ENCODE measurements around the gene NEMP2. TPM values are rescaled to one million over a fixed set of nuclear protein-coding genes. Genes with fewer than 3 reads are reported as not detected.

Gene NEMP2
- total and polyA plus RNA-seq, 2 of the 8 experiments (the other 6 are each of a cell fraction or from before 2014, with no cell fraction given) = 3.1 to 5.3 TPM

GRCh38 chr2:190478572-190479195, 55.8 kb downstream of the NEMP2 start:
- Histone ChIP-seq H3K27me3 (replicated peaks in 1 of 4; ENCODE audit: control insufficient read depth in 3 of 4, extremely low read depth in 1 of 4, insufficient read depth in 3 of 4, low read length in 3 of 4) (no peaks in the 10 kb centered on the region), H2BK120ac (replicated peaks; ENCODE audit: low read depth, low read length) (no peak overlapping the region), H3K4me2 (ENCODE audit: insufficient read depth in 1 of 2, low read depth in 2 of 2, low read length in 2 of 2) (no peak overlapping the region), H3K4me1 (replicated peaks in 1 of 4; ENCODE audit: control insufficient read depth in 3 of 4, insufficient read depth in 4 of 4, low read length in 3 of 4) (no peaks in the 10 kb centered on the region), H2BK5ac (ENCODE audit: low read depth, low read length) (no peak overlapping the region), H4K8ac (ENCODE audit: extremely low read depth, insufficient read depth, low read length) (no peak overlapping the region), H3K23ac (ENCODE audit: insufficient read length) (no peak overlapping the region), H2AK5ac (ENCODE audit: low read depth, low read length) (no peak overlapping the region), H3K79me2 (ENCODE audit: control insufficient read depth in 1 of 2, insufficient read depth in 2 of 2, low read length in 2 of 2) (no peaks in the 10 kb centered on the region), H3K23me2 (ENCODE audit: low read depth, low read length) (no peaks in the 10 kb centered on the region), H3K4ac (replicated peaks; ENCODE audit: insufficient read length, low read depth, low read length) (no peak overlapping the region), H3K14ac (ENCODE audit: insufficient read length) (no peak overlapping the region), H2BK12ac (ENCODE audit: low read depth, low read length) (no peak overlapping the region), H3K27ac (ENCODE audit: low read depth, low read length) (no peak overlapping the region), H3K9ac (replicated peaks in 1 of 4; ENCODE audit: extremely low read depth in 1 of 4, low read depth in 3 of 4, low read length in 3 of 4) (no peak overlapping the region; a peak in 1 of 7 replicates), H4K91ac (replicated peaks; ENCODE audit: insufficient read length, low read length) (no peak overlapping the region), H3K56ac (replicated peaks; ENCODE audit: insufficient read length, low read depth, low read length) (no peak overlapping the region), H2BK20ac (ENCODE audit: low read length) (no peak overlapping the region), H3K18ac (ENCODE audit: extremely low read depth, low read length) (no peak overlapping the region), H3K79me1 (ENCODE audit: low read depth, low read length) (no peaks in the 10 kb centered on the region), H3K36me3 (ENCODE audit: control insufficient read depth in 2 of 4, insufficient read depth in 4 of 4, low read length in 3 of 4) (no peaks in the 10 kb centered on the region), H4K20me1 (replicated peaks in 1 of 2; ENCODE audit: control insufficient read depth in 1 of 2, insufficient read depth in 2 of 2, low read length in 2 of 2) (no peaks in the 10 kb centered on the region), H4K5ac (ENCODE audit: insufficient read length, low read depth, low read length) (no peak overlapping the region), H3K9me3 (ENCODE audit: insufficient read depth in 2 of 2, low read depth in 1 of 2, low read length in 1 of 2) (no peaks in the 10 kb centered on the region), H2AFZ (ENCODE audit: low read length) (no peak overlapping the region), H2BK15ac (ENCODE audit: low read length) (no peak overlapping the region), H3K4me3 (ENCODE audit: extremely low read depth in 1 of 4, insufficient read depth in 2 of 4, low read depth in 3 of 4, low read length in 4 of 4) (no peak overlapping the region)
- CTCF ChIA-PET (ENCODE audit: partially characterized antibody) = interaction anchor here (1.2 to 1.4 kb wide), 2 partner anchors 14 to 95 kb away, joined by 3 to 4 read pairs; no protein-coding TSS in a partner anchor
- DNase-seq (ENCODE audit: low read depth in 1 of 2, low spot score in 2 of 2) (no peak), FAIRE-seq (no peak)
- POLR2A ChIA-PET (ENCODE audit: partially characterized antibody) = no interaction called here
- 84% methylated on average over 3 of the region's 3 CpGs; no CpG with 5 or more reads in 1 of the 2 experiments for whole genome bisulfite sequencing, 2 experiments (ENCODE audit: extremely low coverage in 1 of 2, insufficient coverage in 1 of 2, insufficient read length in 1 of 2, insufficient replicate concordance in 2 of 2, low coverage in 1 of 2, low lambda C conversion rate in 2 of 2, missing lambda C conversion rate in 1 of 2)
- no peak for TF ChIP-seq KDM5A (IDR thresholded peaks at IDR 0.05; ENCODE audit: low read length)
- no peak for TF ChIP-seq SRF (IDR thresholded peaks at IDR 0.05; ENCODE audit: low read depth, low read length)
- TF ChIP-seq SUZ12 (IDR thresholded peaks at IDR 0.05; ENCODE audit: low read length) = no peak
- TF ChIP-seq NANOG (IDR thresholded peaks at IDR 0.05; ENCODE audit: insufficient read depth, low read depth, low read length, poor library complexity, severe bottlenecking) = no peak
- no peak for TF ChIP-seq KDM1A (IDR thresholded peaks at IDR 0.05; ENCODE audit: borderline replicate concordance, low read length)
- TF ChIP-seq TBP (IDR thresholded peaks at IDR 0.05; ENCODE audit: low read depth, low read length) = no peak
- TF ChIP-seq E2F6 (IDR thresholded peaks at IDR 0.05) = no peak
- TF ChIP-seq CREB1 (IDR thresholded peaks at IDR 0.05) = no peak
- no peak for TF ChIP-seq USF2 (IDR thresholded peaks at IDR 0.05; ENCODE audit: low read length)
- TF ChIP-seq NRF1 (IDR thresholded peaks at IDR 0.05; ENCODE audit: low read depth, low read length) = no peak
- no peak for TF ChIP-seq RAD21 (IDR thresholded peaks at IDR 0.05 in 1 of 2, conservative IDR thresholded peaks at IDR 0.05 in 1 of 2; ENCODE audit: low read depth in 2 of 2, low read length in 2 of 2)
- no peak for TF ChIP-seq ZNF274 (IDR thresholded peaks at IDR 0.05; ENCODE audit: borderline replicate concordance, extremely low read depth, low read length)

All from H1 (cell line).